H1 (cell line): ENCODE data around the gene PCDH9. TPM values are rescaled to one million over a fixed set of nuclear protein-coding genes. Genes with fewer than 3 reads are reported as not detected.

ENCODE experiments used
- BACH1 ChIP-seq: IDR thresholded peaks from 2 replicates; pipeline ENCODE4 v1.6.1; 2012; ENCODE audit warnings: low read length, improper control_type of control experiment
- TAF7 ChIP-seq: optimal IDR thresholded peaks from 2 replicates; pipeline ENCODE3; 2011; ENCODE audit warnings: low read depth, mild to moderate bottlenecking, inconsistent platforms, low read length, moderate library complexity, borderline replicate concordance
- YY1 ChIP-seq: IDR thresholded peaks from 2 replicates; pipeline ENCODE4 v1.6.1; 2011; ENCODE audit warnings: low read depth, mild to moderate bottlenecking, low read length
- polyA plus RNA-seq, 7 experiments: library from polyadenylated mRNA; depleted of rRNA in 3 of 7; stranded (reverse) in 5 of 7; unstranded in 2 of 7; fragments of >200 nt in 5 of 7; fragments of 200-250 nt in 2 of 7; gene quantifications; 1 replicate in 5 of 7; 2 replicates in 1 of 7; 4 replicates in 1 of 7; pipeline versions ENCODE4 v1.2.1 to v1.2.3, GENCODE V29; 2011 to 2013; ENCODE audit warnings: missing spikeins in 2 of 7, mixed read lengths in 2 of 7
- total RNA-seq: library from RNA; stranded (reverse); fragmentation: NEBNext Ultra II Directional; extraction: Animal tissue kit (Norgen Biotek cat#: 25700); gene quantifications from 2 replicates; pipeline ENCODE4 v1.2.1, GENCODE V29; 2021
- TF ChIP-seq, protein P1 (sequence below): fragments of 300-600 bp; sonication (generic); IDR thresholded peaks from 2 replicates; pipeline ENCODE4 v1.7.1; 2012; ENCODE audit warnings: low read length, moderate library complexity, mild to moderate bottlenecking, inconsistent platforms; ENCODE audit not compliant: insufficient replicate concordance
- TF ChIP-seq, protein P2 (sequence below): IDR thresholded peaks from 2 replicates; pipeline ENCODE4 v1.6.1; 2012; ENCODE audit warnings: inconsistent platforms

The PCDH9 gene
- total and polyA plus RNA-seq, 2 of the 8 experiments (the other 6 are each of a cell fraction or from before 2014, with no cell fraction given), result 0.12 to 0.60 TPM

DNA sequence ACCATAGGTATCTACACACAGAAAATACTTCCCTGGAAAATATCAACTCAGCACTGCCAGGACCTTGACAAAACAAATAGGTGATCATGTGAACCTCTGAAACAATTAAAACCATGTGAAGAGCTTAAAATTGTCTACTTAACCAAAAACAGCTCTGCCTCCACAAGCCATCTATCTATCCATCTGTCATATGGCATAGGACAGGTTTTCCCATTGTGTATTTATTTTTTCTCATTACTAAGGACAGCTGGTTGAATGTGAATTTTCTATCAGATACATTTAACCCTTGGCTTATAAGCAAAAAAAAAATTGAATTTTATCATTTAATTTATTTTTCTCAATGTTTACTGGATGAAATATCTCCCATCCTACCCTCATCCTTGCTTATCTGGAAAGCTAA lies 279.5 kb downstream of the PCDH9 start (continued):
- TF ChIP-seq, protein P1, sequence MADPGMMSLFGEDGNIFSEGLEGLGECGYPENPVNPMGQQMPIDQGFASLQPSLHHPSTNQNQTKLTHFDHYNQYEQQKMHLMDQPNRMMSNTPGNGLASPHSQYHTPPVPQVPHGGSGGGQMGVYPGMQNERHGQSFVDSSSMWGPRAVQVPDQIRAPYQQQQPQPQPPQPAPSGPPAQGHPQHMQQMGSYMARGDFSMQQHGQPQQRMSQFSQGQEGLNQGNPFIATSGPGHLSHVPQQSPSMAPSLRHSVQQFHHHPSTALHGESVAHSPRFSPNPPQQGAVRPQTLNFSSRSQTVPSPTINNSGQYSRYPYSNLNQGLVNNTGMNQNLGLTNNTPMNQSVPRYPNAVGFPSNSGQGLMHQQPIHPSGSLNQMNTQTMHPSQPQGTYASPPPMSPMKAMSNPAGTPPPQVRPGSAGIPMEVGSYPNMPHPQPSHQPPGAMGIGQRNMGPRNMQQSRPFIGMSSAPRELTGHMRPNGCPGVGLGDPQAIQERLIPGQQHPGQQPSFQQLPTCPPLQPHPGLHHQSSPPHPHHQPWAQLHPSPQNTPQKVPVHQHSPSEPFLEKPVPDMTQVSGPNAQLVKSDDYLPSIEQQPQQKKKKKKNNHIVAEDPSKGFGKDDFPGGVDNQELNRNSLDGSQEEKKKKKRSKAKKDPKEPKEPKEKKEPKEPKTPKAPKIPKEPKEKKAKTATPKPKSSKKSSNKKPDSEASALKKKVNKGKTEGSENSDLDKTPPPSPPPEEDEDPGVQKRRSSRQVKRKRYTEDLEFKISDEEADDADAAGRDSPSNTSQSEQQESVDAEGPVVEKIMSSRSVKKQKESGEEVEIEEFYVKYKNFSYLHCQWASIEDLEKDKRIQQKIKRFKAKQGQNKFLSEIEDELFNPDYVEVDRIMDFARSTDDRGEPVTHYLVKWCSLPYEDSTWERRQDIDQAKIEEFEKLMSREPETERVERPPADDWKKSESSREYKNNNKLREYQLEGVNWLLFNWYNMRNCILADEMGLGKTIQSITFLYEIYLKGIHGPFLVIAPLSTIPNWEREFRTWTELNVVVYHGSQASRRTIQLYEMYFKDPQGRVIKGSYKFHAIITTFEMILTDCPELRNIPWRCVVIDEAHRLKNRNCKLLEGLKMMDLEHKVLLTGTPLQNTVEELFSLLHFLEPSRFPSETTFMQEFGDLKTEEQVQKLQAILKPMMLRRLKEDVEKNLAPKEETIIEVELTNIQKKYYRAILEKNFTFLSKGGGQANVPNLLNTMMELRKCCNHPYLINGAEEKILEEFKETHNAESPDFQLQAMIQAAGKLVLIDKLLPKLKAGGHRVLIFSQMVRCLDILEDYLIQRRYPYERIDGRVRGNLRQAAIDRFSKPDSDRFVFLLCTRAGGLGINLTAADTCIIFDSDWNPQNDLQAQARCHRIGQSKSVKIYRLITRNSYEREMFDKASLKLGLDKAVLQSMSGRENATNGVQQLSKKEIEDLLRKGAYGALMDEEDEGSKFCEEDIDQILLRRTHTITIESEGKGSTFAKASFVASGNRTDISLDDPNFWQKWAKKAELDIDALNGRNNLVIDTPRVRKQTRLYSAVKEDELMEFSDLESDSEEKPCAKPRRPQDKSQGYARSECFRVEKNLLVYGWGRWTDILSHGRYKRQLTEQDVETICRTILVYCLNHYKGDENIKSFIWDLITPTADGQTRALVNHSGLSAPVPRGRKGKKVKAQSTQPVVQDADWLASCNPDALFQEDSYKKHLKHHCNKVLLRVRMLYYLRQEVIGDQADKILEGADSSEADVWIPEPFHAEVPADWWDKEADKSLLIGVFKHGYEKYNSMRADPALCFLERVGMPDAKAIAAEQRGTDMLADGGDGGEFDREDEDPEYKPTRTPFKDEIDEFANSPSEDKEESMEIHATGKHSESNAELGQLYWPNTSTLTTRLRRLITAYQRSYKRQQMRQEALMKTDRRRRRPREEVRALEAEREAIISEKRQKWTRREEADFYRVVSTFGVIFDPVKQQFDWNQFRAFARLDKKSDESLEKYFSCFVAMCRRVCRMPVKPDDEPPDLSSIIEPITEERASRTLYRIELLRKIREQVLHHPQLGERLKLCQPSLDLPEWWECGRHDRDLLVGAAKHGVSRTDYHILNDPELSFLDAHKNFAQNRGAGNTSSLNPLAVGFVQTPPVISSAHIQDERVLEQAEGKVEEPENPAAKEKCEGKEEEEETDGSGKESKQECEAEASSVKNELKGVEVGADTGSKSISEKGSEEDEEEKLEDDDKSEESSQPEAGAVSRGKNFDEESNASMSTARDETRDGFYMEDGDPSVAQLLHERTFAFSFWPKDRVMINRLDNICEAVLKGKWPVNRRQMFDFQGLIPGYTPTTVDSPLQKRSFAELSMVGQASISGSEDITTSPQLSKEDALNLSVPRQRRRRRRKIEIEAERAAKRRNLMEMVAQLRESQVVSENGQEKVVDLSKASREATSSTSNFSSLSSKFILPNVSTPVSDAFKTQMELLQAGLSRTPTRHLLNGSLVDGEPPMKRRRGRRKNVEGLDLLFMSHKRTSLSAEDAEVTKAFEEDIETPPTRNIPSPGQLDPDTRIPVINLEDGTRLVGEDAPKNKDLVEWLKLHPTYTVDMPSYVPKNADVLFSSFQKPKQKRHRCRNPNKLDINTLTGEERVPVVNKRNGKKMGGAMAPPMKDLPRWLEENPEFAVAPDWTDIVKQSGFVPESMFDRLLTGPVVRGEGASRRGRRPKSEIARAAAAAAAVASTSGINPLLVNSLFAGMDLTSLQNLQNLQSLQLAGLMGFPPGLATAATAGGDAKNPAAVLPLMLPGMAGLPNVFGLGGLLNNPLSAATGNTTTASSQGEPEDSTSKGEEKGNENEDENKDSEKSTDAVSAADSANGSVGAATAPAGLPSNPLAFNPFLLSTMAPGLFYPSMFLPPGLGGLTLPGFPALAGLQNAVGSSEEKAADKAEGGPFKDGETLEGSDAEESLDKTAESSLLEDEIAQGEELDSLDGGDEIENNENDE, result no peak
- TF ChIP-seq, protein P2, sequence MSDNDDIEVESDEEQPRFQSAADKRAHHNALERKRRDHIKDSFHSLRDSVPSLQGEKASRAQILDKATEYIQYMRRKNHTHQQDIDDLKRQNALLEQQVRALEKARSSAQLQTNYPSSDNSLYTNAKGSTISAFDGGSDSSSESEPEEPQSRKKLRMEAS, result no peak
- TF ChIP-seq YY1 (no peak), TAF7 (no peak), BACH1 (no peak)
